AG09309 (cell line): Measurements from ENCODE around the gene AMPD2.

ENCODE experiments used
- DNase-seq: peaks from one replicate; pipeline ENCODE4 v3.0.0-alpha.2; 2010; ENCODE audit warnings: low read depth
- H3K4me3 ChIP-seq: 2 replicates; pipeline ENCODE4 v1.5.1; 2011; ENCODE audit warnings: mild to moderate bottlenecking, low read depth, low read length, moderate library complexity; ENCODE audit not compliant: control insufficient read depth
- CTCF ChIP-seq: IDR thresholded peaks from 2 replicates; pipeline ENCODE4 v1.5.1; 2011; ENCODE audit warnings: mild to moderate bottlenecking, low read depth, low read length, inconsistent platforms; ENCODE audit not compliant: insufficient read depth, control insufficient read depth; ENCODE audit errors: missing control alignments

The AMPD2 gene

DNA sequence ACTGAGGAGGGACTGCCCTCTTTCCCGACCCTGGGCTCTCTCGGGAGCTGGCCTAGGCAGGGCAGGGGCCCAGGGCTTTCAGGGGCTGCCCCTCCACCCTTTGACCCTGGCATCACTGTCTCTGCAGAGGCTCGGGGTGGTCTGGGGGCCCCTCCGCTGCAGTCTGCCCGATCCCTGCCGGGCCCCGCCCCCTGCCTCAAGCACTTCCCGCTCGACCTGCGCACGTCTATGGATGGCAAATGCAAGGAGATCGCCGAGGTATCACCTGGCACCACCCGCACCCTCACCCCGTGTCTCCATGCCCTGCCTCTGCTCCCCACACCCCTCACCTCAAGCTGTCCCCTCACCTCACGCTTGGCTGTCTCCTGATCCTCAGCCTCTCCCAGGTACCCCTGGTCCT is 5.5 kb downstream of the AMPD2 start:
- no peak for DNase-seq
- TF ChIP-seq CTCF = no peak
- H3K4me3 ChIP-seq = no peak overlapping the region

DNA sequence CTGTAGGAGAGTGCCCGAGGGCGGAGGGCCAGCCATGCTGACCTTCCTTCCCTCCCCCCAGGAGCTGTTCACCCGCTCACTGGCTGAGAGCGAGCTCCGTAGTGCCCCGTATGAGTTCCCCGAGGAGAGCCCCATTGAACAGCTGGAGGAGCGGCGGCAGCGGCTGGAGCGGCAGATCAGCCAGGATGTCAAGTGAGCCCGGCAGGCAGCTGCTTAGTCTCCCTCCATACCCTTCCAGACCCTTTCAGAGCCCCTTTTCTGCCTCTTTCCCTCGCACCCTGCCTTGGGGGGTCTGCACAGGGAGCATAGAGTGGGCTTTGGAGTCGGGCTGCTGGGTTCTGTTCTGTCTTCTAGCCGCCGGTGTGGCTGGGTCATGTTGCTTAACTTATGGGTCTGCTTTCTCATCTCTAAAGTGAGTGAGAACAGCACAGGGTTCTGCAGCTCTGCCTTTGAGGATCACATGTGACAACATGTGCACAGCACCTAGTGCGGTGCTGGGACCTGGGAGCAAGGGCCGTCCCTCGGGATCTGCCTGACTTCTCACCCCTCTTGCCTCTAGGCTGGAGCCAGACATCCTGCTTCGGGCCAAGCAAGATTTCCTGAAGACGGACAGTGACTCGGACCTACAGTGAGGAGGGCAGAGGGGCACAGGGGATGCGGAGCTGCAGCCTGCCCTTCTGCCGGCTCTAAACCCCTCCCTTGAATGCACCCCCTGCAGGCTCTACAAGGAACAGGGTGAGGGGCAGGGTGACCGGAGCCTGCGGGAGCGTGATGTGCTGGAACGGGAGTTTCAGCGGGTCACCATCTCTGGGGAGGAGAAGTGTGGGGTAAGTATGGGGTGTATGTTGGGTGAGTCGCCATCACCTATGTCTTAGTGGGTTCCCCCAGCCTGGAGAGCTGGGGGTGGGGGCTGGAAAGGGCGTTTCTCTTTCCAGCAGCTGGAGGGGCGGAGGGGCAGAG is 6.2 kb downstream of the AMPD2 start:
- no peak for TF ChIP-seq CTCF
- H3K4me3 ChIP-seq = no peak overlapping the region
- DNase-seq = no peak

DNA sequence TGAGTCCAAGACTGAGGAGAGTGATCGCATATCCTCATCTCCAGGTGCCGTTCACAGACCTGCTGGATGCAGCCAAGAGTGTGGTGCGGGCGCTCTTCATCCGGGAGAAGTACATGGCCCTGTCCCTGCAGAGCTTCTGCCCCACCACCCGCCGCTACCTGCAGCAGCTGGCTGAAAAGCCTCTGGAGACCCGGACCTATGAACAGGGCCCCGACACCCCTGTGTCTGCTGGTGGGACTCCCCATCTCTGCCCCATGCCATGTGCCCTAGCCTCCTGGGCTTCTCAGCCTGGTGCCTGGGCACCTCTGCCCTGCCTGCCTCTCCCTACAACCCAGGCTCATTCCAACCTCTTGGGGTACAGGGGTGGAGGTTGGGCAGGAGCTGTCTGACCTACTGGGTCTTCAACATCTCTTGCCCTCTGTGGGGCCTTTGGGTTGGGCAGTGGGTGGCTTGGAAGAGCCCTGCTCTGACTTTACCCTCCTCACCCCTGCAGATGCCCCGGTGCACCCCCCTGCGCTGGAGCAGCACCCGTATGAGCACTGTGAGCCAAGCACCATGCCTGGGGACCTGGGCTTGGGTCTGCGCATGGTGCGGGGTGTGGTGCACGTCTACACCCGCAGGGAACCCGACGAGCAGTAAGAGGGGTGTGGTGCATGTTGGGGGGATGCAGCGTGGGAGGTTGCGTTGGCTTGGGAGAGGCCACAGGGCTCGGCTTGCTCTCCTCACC is 7.2 kb downstream of the AMPD2 start:
- no peak for DNase-seq
- H3K4me3 ChIP-seq = no peak overlapping the region
- no peak for TF ChIP-seq CTCF

DNA sequence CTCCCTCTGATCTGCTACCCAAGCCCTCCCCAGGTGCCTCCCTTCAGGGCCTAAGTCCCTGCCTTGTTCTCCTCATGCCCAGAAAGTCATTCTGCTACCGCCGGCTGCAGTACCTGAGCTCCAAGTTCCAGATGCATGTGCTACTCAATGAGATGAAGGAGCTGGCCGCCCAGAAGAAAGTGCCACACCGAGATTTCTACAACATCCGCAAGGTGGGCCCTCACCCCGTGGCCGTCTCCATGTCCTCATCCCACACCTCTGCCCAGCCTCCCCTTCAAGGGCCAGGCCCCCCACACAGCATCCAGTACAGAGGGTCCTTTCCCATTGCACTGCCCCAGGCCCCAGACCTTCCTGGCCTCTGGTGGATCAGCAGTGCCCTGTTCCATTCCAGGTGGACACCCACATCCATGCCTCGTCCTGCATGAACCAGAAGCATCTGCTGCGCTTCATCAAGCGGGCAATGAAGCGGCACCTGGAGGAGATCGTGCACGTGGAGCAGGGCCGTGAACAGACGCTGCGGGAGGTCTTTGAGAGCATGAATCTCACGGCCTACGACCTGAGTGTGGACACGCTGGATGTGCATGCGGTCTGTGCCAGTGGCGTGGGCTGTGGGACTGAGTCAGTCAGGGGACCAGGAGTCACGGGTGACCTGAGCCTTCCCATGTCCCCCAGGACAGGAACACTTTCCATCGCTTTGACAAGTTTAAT is 8.2 kb downstream of the AMPD2 start:
- TF ChIP-seq CTCF = no peak
- H3K4me3 ChIP-seq = no peak overlapping the region
- DNase-seq = no peak

DNA sequence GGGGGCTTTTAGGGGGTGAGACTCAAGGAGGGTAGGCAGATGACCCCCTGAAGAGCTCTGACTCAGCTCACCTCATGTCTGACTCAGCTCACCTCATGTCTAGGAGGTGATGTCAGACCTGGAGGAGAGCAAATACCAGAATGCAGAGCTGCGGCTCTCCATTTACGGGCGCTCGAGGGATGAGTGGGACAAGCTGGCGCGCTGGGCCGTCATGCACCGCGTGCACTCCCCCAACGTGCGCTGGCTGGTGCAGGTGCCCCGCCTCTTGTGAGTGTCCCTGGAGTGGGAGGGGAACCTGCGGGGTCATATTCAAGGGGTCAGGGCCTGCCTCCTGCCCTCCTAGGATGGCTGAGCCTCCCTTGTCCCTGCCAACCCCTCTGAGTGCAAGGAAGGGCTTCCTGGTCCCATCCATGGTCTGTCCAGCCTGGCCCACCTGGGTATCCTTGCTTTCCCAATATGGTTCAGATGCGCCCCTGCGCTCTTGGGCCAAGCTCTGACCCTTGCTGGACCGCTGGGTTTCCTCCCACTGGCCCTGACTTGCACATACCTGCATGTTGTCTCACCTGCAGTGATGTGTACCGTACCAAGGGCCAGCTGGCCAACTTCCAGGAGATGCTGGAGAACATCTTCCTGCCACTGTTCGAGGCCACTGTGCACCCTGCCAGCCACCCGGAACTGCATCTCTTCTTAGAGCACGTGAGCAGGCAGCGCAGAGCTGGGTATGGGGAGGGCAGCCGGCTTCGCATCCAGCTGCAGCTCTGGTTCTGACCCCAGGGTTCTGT is 9.1 kb downstream of the AMPD2 start:
- TF ChIP-seq CTCF = no peak
- no peak overlapping the region for H3K4me3 ChIP-seq
- no peak for DNase-seq
